ENCODE data around the gene MAPK4.

The MAPK4 gene

DNA sequence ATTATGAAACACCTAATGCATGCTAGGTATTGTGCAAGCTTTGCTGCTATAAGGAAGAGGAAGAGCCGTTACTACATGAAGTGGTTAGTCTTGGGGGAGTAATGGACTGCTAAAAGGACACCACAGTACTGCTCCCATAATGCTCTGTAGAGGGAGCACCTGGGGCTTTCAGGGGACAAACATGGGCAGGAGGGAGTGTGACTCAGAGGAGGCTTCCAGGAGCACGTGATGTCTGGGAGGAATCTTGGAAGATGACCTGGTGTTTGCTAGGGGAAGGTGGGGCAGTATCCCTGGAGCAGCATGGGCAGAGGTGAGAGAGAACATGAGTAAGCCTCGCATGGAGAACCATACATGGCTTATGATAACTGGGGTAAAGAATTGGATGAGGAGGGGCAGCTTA lies 18.8 kb downstream of the MAPK4 start:
- TF ChIP-seq, protein P1, sequence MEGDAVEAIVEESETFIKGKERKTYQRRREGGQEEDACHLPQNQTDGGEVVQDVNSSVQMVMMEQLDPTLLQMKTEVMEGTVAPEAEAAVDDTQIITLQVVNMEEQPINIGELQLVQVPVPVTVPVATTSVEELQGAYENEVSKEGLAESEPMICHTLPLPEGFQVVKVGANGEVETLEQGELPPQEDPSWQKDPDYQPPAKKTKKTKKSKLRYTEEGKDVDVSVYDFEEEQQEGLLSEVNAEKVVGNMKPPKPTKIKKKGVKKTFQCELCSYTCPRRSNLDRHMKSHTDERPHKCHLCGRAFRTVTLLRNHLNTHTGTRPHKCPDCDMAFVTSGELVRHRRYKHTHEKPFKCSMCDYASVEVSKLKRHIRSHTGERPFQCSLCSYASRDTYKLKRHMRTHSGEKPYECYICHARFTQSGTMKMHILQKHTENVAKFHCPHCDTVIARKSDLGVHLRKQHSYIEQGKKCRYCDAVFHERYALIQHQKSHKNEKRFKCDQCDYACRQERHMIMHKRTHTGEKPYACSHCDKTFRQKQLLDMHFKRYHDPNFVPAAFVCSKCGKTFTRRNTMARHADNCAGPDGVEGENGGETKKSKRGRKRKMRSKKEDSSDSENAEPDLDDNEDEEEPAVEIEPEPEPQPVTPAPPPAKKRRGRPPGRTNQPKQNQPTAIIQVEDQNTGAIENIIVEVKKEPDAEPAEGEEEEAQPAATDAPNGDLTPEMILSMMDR (IDR thresholded peaks at IDR 0.05; ENCODE audit: low read depth, low read length, missing control alignments), result no peak
- no peak for DNase-seq (ENCODE audit: low read depth)
- in situ Hi-C loops (cut with HindIII; ENCODE audit: low sequenced_read_pairs), result no loop called here
- H3K4me3 ChIP-seq (ENCODE audit: low read depth, low read length), result no peak overlapping the region

DNA sequence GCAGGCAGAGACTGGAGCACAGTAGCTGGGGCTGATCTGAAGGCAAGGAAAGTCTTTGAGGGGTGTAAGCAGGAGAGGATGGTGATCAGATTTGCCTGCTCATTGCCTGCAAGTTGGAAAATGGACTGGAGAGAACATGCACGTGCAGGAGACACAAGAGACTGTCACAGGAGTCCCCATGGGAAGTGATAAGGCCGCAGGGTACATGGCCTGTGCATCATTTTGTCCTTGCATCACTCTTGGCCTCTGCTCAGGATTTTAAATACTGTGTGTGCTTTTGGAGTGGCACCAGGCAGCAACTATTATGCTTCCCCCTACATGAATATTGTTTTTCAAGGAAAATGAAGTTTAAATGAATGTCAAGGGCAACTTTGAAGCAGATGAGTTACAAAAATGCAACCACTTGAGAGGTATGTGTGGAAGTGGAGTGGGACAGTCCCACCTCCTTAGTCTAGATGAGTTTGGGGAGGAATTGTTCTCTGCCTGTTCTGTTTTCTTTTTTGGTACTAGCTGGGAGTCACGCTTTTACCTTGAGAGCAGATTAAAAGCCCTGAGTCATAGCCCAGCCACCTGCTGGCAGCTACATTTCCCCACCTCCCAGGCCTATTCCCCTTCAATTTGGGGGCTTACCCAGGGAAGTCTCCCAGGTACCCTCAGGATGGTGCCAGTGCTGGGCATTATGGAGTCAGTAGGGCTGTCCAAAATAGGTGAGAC lies 19.3 kb downstream of the MAPK4 start:
- DNase-seq (ENCODE audit: low read depth), result no peak
- TF ChIP-seq, protein P1 (IDR thresholded peaks at IDR 0.05; ENCODE audit: low read depth, low read length, missing control alignments), result no peak
- no peak overlapping the region for H3K4me3 ChIP-seq (ENCODE audit: low read depth, low read length)
- in situ Hi-C loops (cut with HindIII; ENCODE audit: low sequenced_read_pairs), result no loop called here

DNA sequence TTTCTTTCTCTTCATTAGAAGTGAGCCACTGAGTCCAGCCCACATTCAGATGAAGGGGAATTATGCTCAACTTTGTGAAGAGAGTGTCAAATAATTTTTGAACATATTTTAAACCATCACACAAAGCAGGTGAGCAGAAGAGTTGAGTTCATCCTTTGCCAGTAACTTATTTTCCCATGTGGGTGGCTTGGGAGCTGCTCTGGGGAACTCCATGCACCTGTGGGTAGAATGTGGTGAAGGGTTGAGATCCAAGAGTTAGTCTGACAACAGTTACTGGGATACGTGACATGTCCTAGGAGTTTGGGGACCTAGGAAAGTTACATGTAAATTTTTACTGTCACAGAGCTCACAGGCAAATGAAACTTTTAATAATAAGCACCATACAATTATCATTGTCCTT lies 21.6 kb downstream of the MAPK4 start:
- H3K4me3 ChIP-seq (ENCODE audit: low read depth, low read length), result no peak overlapping the region
- in situ Hi-C loops (cut with HindIII; ENCODE audit: low sequenced_read_pairs), result loop anchor here (5.0 kb wide), 2 partner anchors 46 to 81 kb away; no protein-coding TSS in a partner anchor
- TF ChIP-seq, protein P1 (IDR thresholded peaks at IDR 0.05; ENCODE audit: low read depth, low read length, missing control alignments), result no peak
- no peak for DNase-seq (ENCODE audit: low read depth)

DNA sequence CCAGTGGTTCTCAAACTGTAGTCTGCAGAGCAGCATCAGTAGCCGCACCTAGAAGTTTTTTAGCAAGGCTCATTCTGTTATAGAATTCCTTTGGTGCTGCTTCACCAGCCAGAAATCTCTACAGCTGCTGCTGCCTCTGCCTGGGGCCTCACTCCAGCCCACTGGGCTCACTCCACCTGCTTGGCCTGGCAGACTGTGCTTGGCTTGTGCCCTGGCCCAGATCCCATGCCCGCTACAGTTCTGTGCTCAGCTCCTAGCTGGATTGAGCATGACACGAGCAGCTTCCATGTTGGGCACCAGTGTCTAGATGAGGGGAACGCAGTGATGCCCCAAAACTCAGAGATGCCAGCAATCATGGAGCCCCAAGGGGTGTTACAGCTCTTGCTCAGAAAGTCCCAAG lies 22.6 kb downstream of the MAPK4 start:
- TF ChIP-seq, protein P1 (IDR thresholded peaks at IDR 0.05; ENCODE audit: low read depth, low read length, missing control alignments), result no peak
- in situ Hi-C loops (cut with HindIII; ENCODE audit: low sequenced_read_pairs), result loop anchor here (5.0 kb wide), 2 partner anchors 45 to 80 kb away; no protein-coding TSS in a partner anchor
- no peak overlapping the region for H3K4me3 ChIP-seq (ENCODE audit: low read depth, low read length)
- DNase-seq (ENCODE audit: low read depth), result no peak

DNA sequence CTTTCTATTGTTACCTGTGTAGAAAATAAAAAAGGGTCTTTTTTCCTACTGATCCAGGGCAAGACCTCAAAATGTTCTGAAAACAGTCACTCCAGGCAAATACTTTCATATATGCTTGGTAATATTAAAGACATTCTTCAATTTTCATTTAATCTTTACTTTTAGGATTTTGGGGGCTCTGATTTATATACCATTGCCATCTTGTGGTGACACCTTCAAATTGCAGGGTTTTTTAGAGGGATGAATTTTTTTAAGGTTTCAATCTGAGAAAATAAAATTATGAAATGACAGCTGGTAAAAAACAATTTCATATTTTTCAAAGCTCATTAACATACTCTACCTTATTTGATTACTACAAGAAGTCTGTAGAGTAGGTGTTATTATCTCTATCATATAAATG lies 26.8 kb downstream of the MAPK4 start:
- H3K4me3 ChIP-seq (ENCODE audit: low read depth, low read length), result no peak overlapping the region
- in situ Hi-C loops (cut with HindIII; ENCODE audit: low sequenced_read_pairs), result no loop called here
- TF ChIP-seq, protein P1 (IDR thresholded peaks at IDR 0.05; ENCODE audit: low read depth, low read length, missing control alignments), result no peak
- DNase-seq (ENCODE audit: low read depth), result no peak

DNA sequence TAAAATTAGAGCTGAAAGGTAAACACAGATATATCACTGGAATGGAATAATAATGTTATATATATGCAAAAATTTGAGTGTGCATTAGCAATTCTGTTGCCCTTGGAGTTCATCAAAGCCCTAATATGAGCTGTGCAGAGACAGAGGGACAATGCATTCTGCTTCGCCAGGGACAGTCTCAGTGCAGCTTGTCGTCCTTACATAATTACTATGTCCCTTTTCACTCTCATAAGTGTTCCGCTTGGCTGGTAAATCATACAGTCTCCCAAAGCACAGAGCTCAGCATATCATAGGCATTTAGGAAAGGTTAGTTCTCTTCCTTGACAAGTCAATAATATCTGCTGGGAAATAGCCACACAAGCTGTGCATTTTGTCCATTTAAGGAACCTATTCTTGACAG lies 30.7 kb downstream of the MAPK4 start:
- H3K4me3 ChIP-seq (ENCODE audit: low read depth, low read length), result no peak overlapping the region
- no peak for DNase-seq (ENCODE audit: low read depth)
- in situ Hi-C loops (cut with HindIII; ENCODE audit: low sequenced_read_pairs), result no loop called here
- TF ChIP-seq, protein P1 (IDR thresholded peaks at IDR 0.05; ENCODE audit: low read depth, low read length, missing control alignments), result no peak
